NCI-H345 treated with DMSO at 0.1 percent for 48 hours (cell line): Measurements from ENCODE around the gene NDUFB2.
A peak's percentile ranks its signal among the peaks of the same experiment; 100 is the strongest.
"Not testable (repeated sequence)": the region's sequence is repeated elsewhere in the genome, so short reads cannot be mapped to it uniquely, and the experiment has no call there.

Experiments
- DNase-seq: peaks from one replicate; lab custom pipeline; 2025; ENCODE audit not compliant: unreplicated experiment; lab: John Stamatoyannopoulos, UW

The NDUFB2 gene

GRCh38 chr7:140672382-140673062 is 24.0 kb upstream of the NDUFB2 start, which contains the start of gene ADCK2:
ADCK2 (plus strand) TSS chr7:140672945; CDS start chr7:140673331, 386 bp downstream.
- DNase-seq = peak; percentile 30

- DNase-seq = peak; percentile 50
Observed at GRCh38 chr7:140673063-140673773, 23.3 kb upstream of the NDUFB2 start.

GRCh38 chr7:140673774-140674155 is 22.7 kb upstream of the NDUFB2 start:
- DNase-seq = no peak

- peak; percentile 11 for DNase-seq
Observed at GRCh38 chr7:140674356-140674800, 22.1 kb upstream of the NDUFB2 start.

- DNase-seq = no peak
Observed at GRCh38 chr7:140674899-140675701, 21.4 kb upstream of the NDUFB2 start.

- no peak for DNase-seq
Observed at GRCh38 chr7:140675726-140676125, 20.8 kb upstream of the NDUFB2 start.

GRCh38 chr7:140676306-140676705 is 20.2 kb upstream of the NDUFB2 start:
- DNase-seq = no peak

- not testable (repeated sequence) for DNase-seq
Observed at GRCh38 chr7:140676956-140677355, 19.6 kb upstream of the NDUFB2 start.

GRCh38 chr7:140677496-140677895 is 19.0 kb upstream of the NDUFB2 start:
- DNase-seq = no peak

GRCh38 chr7:140678081-140678815 is 18.3 kb upstream of the NDUFB2 start:
- DNase-seq = no peak

- no peak for DNase-seq
Observed at GRCh38 chr7:140678816-140679130, 17.7 kb upstream of the NDUFB2 start.

GRCh38 chr7:140679186-140679585 is 17.3 kb upstream of the NDUFB2 start:
- DNase-seq = no peak

GRCh38 chr7:140680886-140681285 is 15.6 kb upstream of the NDUFB2 start:
- no peak for DNase-seq

GRCh38 chr7:140681766-140682165 is 14.7 kb upstream of the NDUFB2 start:
- DNase-seq = no peak

GRCh38 chr7:140683657-140684056 is 12.9 kb upstream of the NDUFB2 start:
- no peak for DNase-seq

GRCh38 chr7:140684066-140684950 is 12.2 kb upstream of the NDUFB2 start:
- no peak for DNase-seq

GRCh38 chr7:140685407-140686087 is 11.0 kb upstream of the NDUFB2 start:
- no peak for DNase-seq

- no peak for DNase-seq
Observed at GRCh38 chr7:140686921-140687320, 9.6 kb upstream of the NDUFB2 start.

GRCh38 chr7:140688341-140688740 is 8.2 kb upstream of the NDUFB2 start:
- no peak for DNase-seq
